Adipocyte (in vitro differentiated cells): Measurements from ENCODE around the gene OAS3.

Experiments
- DNase-seq: peaks from one replicate; pipeline ENCODE4 v3.0.0-alpha.2; 2015; ENCODE audit warnings: low read depth
- H3K27me3 ChIP-seq: replicated peaks from 2 replicates; pipeline ENCODE4 v1.7.0; 2013; ENCODE audit warnings: mild to moderate bottlenecking, low read length, moderate library complexity; ENCODE audit not compliant: control insufficient read depth, insufficient read depth
- H3K36me3 ChIP-seq: 2 replicates; pipeline ENCODE4 v1.7.0; 2013; ENCODE audit warnings: low read length, mild to moderate bottlenecking, moderate library complexity; ENCODE audit not compliant: control insufficient read depth, insufficient read depth, severe bottlenecking
- H3K4me1 ChIP-seq: 2 replicates; pipeline ENCODE4 v1.7.0; 2013; ENCODE audit warnings: mild to moderate bottlenecking, low read length, moderate library complexity; ENCODE audit not compliant: control insufficient read depth, insufficient read depth
- H3K4me3 ChIP-seq: 2 replicates; pipeline ENCODE4 v1.7.0; 2013; ENCODE audit warnings: mild to moderate bottlenecking, low read length, moderate library complexity
- H3K9ac ChIP-seq: 2 replicates; pipeline ENCODE4 v1.7.0; 2013; ENCODE audit warnings: mild to moderate bottlenecking, low read length, moderate library complexity
- H3K9me3 ChIP-seq: 2 replicates; pipeline ENCODE4 v1.7.0; 2013; ENCODE audit warnings: mild to moderate bottlenecking, low read length, moderate library complexity; ENCODE audit not compliant: control insufficient read depth

OAS3 gene

GRCh38 chr12:112927925-112928324, 10.3 kb upstream of the OAS3 start:
- DNase-seq, result no peak
- Histone ChIP-seq H3K9ac (no peak overlapping the region), H3K27me3 (peaks cover 5% of the 10 kb centered on the region), H3K9me3 (peaks cover 11% of the 10 kb centered on the region), H3K4me3 (no peak overlapping the region), H3K4me1 (peaks cover 13% of the 10 kb centered on the region), H3K36me3 (no peaks in the 10 kb centered on the region)

DNA sequence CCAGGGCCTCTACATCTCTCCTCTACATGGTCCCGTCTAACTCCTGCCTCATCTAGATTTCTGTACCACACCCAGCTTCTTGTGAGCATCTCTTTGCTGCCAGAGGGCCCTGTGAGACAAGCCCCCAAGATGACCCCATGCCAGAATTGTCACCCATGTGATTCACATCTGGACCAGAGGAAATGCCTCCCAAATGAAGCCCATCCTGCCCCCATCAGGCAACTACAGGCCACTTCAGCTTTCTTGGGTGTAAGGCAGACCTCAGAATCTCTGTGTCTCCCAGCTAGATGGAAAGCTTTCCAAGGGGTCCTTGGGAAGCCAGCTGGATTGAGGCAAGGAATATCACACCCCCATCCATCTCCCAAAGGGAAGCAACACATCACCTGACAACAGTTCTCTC, 9.3 kb upstream of the OAS3 start:
- Histone ChIP-seq H3K27me3 (peaks cover 5% of the 10 kb centered on the region), H3K9me3 (peaks cover 11% of the 10 kb centered on the region), H3K9ac (no peak overlapping the region), H3K36me3 (no peaks in the 10 kb centered on the region), H3K4me1 (peaks cover 16% of the 10 kb centered on the region), H3K4me3 (no peak overlapping the region)
- no peak for DNase-seq

GRCh38 chr12:112929715-112930114, 8.6 kb upstream of the OAS3 start:
- peaks cover 12% of the 10 kb centered on the region for H3K4me1 ChIP-seq
- H3K4me3 ChIP-seq, result no peak overlapping the region
- no peak for DNase-seq
- no peak overlapping the region for H3K9ac ChIP-seq
- H3K27me3 ChIP-seq, result peaks cover 5% of the 10 kb centered on the region
- no peaks in the 10 kb centered on the region for H3K36me3 ChIP-seq
- peaks cover 11% of the 10 kb centered on the region for H3K9me3 ChIP-seq

- Histone ChIP-seq H3K9ac (no peak overlapping the region), H3K36me3 (no peaks in the 10 kb centered on the region), H3K27me3 (peaks cover 5% of the 10 kb centered on the region), H3K4me1 (peaks cover 7% of the 10 kb centered on the region), H3K4me3 (no peak overlapping the region), H3K9me3 (peaks cover 11% of the 10 kb centered on the region)
- DNase-seq, result no peak
Observed at GRCh38 chr12:112930350-112930749, 7.9 kb upstream of the OAS3 start.

DNA sequence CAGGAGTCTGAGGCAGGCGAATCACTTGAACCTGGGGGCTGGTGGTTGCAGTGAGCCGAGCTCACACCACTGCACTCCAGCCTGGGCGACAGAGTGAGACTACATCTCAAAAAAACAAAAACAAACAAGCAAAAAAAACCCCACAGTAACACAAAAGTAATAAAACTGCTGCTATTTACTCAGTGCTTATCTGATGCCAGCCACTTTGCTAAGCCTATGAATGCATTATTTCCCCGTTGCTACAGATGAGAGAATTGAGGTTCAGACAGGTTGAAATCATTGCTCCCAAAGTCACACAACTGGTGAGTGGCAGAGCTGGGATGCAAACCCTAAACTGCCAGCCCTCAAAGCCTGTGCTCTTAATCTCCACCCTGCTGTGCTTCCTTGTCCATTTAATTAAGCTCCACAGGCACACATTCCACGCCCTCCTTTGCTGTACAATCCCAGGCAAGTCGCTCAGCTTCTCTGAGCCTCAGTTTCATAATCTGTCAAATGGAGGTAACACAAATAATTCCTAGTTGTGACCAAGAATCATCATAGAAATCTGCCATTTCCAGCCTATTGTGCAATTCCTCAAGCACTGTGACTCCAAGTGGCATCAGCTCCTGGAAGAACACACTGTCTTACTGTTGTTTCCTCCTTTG, 5.7 kb upstream of the OAS3 start:
- DNase-seq, result no peak
- Histone ChIP-seq H3K9ac (no peak overlapping the region), H3K36me3 (no peaks in the 10 kb centered on the region), H3K27me3 (peaks cover 4% of the 10 kb centered on the region), H3K9me3 (peaks cover 9% of the 10 kb centered on the region), H3K4me3 (no peak overlapping the region), H3K4me1 (peaks cover 7% of the 10 kb centered on the region)

GRCh38 chr12:112933129-112933505, 5.2 kb upstream of the OAS3 start:
- H3K4me1 ChIP-seq, result peaks cover 7% of the 10 kb centered on the region
- no peak overlapping the region for H3K9ac ChIP-seq
- H3K4me3 ChIP-seq, result no peak overlapping the region
- no peaks in the 10 kb centered on the region for H3K36me3 ChIP-seq
- no peak for DNase-seq
- H3K9me3 ChIP-seq, result peaks cover 4% of the 10 kb centered on the region
- no peaks in the 10 kb centered on the region for H3K27me3 ChIP-seq

DNA sequence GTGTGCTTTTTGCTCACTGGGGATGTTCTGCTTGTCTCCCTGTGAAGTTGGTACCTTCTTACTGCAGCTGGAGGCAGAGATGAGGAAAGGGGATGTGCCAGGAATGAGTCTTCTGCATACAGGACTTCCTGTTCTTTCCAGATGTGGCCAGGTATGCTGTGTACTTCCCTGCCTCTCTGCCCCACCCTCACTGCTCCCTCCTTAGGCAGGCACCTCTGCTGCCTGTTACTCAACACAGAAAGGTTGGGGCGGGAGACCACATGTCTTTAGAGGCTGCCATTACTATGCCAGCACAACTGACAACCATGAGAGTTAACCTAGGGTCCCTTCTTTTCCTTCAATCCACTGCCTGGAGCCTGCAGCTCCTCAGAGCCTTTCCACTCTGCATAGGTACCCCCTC, 2.0 kb upstream of the OAS3 start:
- Histone ChIP-seq H3K27me3 (no peaks in the 10 kb centered on the region), H3K9me3 (no peaks in the 10 kb centered on the region), H3K36me3 (no peaks in the 10 kb centered on the region), H3K9ac (no peak overlapping the region), H3K4me3 (no peak overlapping the region), H3K4me1 (peaks cover 17% of the 10 kb centered on the region)
- no peak for DNase-seq

- no peak for DNase-seq
- Histone ChIP-seq H3K4me3 (no peak overlapping the region), H3K9me3 (no peaks in the 10 kb centered on the region), H3K36me3 (no peaks in the 10 kb centered on the region), H3K27me3 (no peaks in the 10 kb centered on the region), H3K4me1 (peaks cover 17% of the 10 kb centered on the region), H3K9ac (no peak overlapping the region)
Observed at GRCh38 chr12:112936927-112937326, 1.3 kb upstream of the OAS3 start.

- DNase-seq, result no peak
- H3K9me3 ChIP-seq, result no peaks in the 10 kb centered on the region
- no peaks in the 10 kb centered on the region for H3K36me3 ChIP-seq
- peak overlapping the region; percentile 86 for H3K9ac ChIP-seq
- H3K4me1 ChIP-seq, result peaks cover 11% of the 10 kb centered on the region
- no peaks in the 10 kb centered on the region for H3K27me3 ChIP-seq
- peak overlapping the region; percentile 86 for H3K4me3 ChIP-seq
Observed at GRCh38 chr12:112938751-112939150, 477 bp downstream of the OAS3 start.

DNA sequence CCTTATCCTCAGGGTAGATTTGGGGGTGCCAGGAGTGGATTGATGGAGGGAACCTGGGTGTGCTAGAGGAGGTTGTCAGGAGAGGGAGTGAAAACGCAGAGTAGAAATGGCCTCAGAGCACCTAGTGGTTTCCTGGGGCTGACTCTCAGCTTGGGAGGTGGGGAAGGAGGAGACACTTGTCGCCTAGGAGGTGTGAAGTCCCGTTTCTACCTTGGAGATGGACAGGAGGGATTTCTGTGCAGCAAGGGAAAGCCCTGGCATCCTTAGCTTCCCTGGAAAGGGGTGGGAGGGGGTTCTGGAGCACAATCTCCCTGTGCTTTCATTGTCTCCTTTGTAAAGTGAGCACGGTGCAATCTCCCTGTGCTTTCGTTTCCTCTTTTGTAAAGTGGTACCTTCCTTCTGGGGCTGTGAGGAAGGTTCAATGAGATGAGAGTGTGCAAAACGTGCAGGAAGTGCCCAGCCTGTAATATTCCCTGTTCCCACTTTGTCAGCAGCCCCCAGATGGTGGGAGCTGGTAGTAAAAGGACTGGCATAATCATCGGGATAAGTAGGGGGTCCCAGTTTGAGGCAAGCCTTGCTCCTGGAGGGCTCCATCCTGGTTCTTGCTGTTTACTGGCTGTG, 1.6 kb downstream of the OAS3 start:
- DNase-seq, result no peak
- no peaks in the 10 kb centered on the region for H3K36me3 ChIP-seq
- peaks cover 11% of the 10 kb centered on the region for H3K4me1 ChIP-seq
- H3K9ac ChIP-seq, result peak overlapping the region; percentile 17
- no peaks in the 10 kb centered on the region for H3K9me3 ChIP-seq
- no peak overlapping the region for H3K4me3 ChIP-seq
- H3K27me3 ChIP-seq, result no peaks in the 10 kb centered on the region

- DNase-seq, result no peak
Observed at GRCh38 chr12:112941528-112942335, 3.5 kb downstream of the OAS3 start.

More at GRCh38 chr12:112941528-112942335, 3.5 kb downstream of the OAS3 start:
- Histone ChIP-seq H3K4me3 (no peak overlapping the region), H3K9me3 (no peaks in the 10 kb centered on the region), H3K4me1 (peaks cover 11% of the 10 kb centered on the region), H3K27me3 (no peaks in the 10 kb centered on the region), H3K36me3 (no peaks in the 10 kb centered on the region), H3K9ac (no peak overlapping the region)
